Large intestine (tissue), 3 donors: Measurements from ENCODE around the gene DPH7. TPM values are rescaled to one million over a fixed set of nuclear protein-coding genes. Genes with fewer than 3 reads are reported as not detected.

ENCODE experiments used
- DNase-seq, 2 donors: peaks; one replicate each; pipeline versions ENCODE4 v3.0.0 to v3.0.0-alpha.2; 2013
- H3K27ac ChIP-seq: one replicate; pipeline ENCODE4 v1.5.1; 2013; ENCODE audit warnings: low read length
- H3K27me3 ChIP-seq: 2 replicates; pipeline ENCODE4 v1.6.1; 2013; ENCODE audit warnings: low read length; ENCODE audit not compliant: control insufficient read depth, insufficient read depth
- H3K36me3 ChIP-seq: 2 replicates; pipeline ENCODE4 v1.6.1; 2013; ENCODE audit warnings: low read length; ENCODE audit not compliant: control insufficient read depth, insufficient read depth
- H3K4me1 ChIP-seq: one replicate; pipeline ENCODE4 v1.6.1; 2013; ENCODE audit warnings: low read length; ENCODE audit not compliant: control insufficient read depth, insufficient read depth
- H3K4me3 ChIP-seq: one replicate; pipeline ENCODE4 v1.5.1; 2013; ENCODE audit warnings: low read length
- H3K9me3 ChIP-seq: one replicate; pipeline ENCODE4 v1.6.1; 2013; ENCODE audit warnings: mild to moderate bottlenecking, low read depth, low read length, moderate library complexity; ENCODE audit not compliant: control insufficient read depth
- WGBS: methylation state at CpG from one replicate; pipeline ENCODE4 v1.1.5; 2013; ENCODE audit warnings: low lambda C conversion rate; ENCODE audit not compliant: insufficient coverage; 5-methylcytosine and 5-hydroxymethylcytosine counted together
- polyA plus RNA-seq: library from polyadenylated mRNA; unstranded; fragments of 120-200 nt; gene quantifications from one replicate; pipeline ENCODE4 v1.2.1, GENCODE V29; 2013

The DPH7 gene
- polyA plus RNA-seq, 1 donor: 42.2 TPM

DNA sequence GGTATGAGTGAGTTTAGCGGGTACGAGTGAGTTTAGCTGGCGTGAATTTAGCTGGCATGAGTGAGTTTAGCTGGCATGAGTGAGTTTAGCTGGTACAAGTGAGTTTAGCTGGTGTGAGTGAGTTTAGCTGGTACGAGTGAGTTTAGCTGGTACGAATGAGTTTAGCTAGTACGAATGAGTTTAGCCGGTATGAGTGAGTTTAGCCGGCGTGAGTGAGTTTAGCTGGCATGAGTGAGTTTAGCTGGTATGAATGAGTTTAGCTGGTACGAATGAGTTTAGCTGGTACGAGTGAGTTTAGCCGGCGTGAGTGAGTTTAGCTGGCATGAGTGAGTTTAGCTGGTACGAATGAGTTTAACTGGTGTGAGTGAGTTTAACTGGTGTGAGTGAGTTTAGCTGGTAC lies 69.5 kb downstream of the DPH7 start:
- WGBS: 97% methylated on average over 5 of the region's 14 CpGs

DNA sequence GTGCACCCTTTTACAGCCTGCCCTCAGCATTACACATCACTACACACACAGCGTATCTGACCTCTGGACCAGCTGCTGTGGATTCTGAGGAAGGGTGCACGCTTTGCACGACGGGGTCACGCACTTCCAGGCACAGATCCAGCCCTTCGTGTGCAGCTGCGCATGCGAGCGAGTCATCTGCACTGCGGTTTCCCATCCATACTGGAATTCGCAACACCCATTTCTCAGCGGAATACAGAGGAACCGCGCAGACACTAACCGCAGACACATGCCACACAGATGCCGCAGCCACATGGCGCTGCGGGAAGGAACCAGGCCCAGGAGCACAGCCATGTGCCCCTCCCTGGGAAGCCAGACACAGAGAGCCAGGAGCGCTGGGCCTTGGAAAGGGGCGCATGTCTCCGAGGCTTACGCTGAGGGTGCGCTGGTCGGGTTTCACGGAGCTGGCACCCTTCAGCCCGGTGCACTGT lies 72.0 kb downstream of the DPH7 start:
- Histone ChIP-seq H3K27ac (no peak overlapping the region), H3K4me3 (no peak overlapping the region), H3K4me1 (peaks cover under 1% of the 10 kb centered on the region), H3K9me3 (peaks cover 12% of the 10 kb centered on the region), H3K27me3 (no peaks in the 10 kb centered on the region), H3K36me3 (no peaks in the 10 kb centered on the region)
- WGBS: no CpG with 5 or more reads among the region's 26 CpGs
- no peak for DNase-seq

More for the DNA sequence above, 69.5 kb downstream of the DPH7 start:
- Histone ChIP-seq H3K27ac (no peak overlapping the region), H3K27me3 (no peaks in the 10 kb centered on the region), H3K9me3 (peaks cover 7% of the 10 kb centered on the region), H3K36me3 (no peaks in the 10 kb centered on the region), H3K4me3 (no peak overlapping the region), H3K4me1 (peaks cover 4% of the 10 kb centered on the region)
- no peak for DNase-seq

DNA sequence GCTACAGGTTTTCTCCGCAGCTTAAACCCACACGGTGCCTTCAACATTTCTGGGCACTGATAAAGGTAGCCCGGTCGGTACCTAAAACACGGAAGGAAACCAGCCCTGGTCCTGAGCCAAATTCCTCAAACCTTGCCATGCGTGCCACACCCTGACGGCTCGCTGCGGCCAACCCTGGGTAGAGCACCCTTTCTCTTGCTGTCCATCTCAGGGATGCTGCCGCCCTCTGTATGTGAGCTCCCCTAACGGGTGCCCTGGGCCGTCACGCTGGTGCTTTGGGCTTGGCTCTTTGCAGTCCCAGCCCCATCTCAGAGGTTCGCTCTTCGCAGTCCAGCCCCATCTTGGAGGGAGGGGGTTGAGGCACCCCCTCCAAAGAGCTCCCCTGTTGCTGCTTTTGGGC lies 72.5 kb downstream of the DPH7 start:
- no peak for DNase-seq
- no CpG with 5 or more reads among the region's 15 CpGs for WGBS
- Histone ChIP-seq H3K4me1 (no peaks in the 10 kb centered on the region), H3K36me3 (no peaks in the 10 kb centered on the region), H3K4me3 (no peak overlapping the region), H3K27ac (no peak overlapping the region), H3K27me3 (no peaks in the 10 kb centered on the region), H3K9me3 (peaks cover 13% of the 10 kb centered on the region)

DNA sequence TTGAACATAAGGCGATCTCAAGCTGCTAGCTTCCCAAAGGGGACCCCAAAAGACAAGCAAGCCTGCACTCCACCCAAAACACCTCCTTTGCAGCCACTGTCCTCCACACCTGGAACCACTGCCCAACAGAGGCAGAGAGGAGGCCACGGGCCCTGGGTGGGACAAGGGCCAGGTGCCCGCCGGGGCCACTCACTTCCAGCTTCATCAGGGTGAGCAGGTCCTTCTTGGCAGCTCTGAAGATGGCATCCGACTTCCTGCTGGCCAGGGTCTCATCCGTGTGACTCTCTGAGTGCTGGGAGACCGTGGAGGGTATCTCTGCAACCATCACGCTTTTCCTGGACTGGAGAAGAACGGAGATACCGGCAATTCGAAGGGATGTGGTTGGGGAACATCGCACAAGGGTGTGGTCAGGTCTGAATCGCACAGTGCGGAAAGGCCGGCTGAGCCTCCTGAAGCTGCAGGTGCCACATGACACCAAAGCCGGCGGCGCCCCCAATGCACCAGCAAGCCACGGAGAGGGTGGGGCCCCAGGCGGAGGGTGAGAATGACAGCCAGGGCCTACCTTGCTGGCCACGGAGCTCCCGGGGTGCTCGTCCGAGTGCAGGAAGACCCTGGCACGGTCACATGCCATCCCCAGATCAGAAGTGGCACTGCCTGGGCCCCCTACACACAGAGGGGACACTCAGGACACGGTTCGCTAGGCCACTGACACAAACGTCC lies 73.1 kb downstream of the DPH7 start:
- DNase-seq: no peak
- H3K4me1 ChIP-seq: no peaks in the 10 kb centered on the region
- no CpG with 5 or more reads among the region's 28 CpGs for WGBS
- H3K27me3 ChIP-seq: no peaks in the 10 kb centered on the region
- H3K27ac ChIP-seq: no peak overlapping the region
- no peaks in the 10 kb centered on the region for H3K36me3 ChIP-seq
- H3K4me3 ChIP-seq: no peak overlapping the region
- peaks cover 20% of the 10 kb centered on the region for H3K9me3 ChIP-seq

Other genes with a start within 250 kb of the DPH7 start
- 36.5 TPM for gene EXD3, start 155.8 kb downstream of the DPH7 start, polyA plus RNA-seq
- 11.8 TPM for gene NOXA1, start 155.5 kb downstream of the DPH7 start, polyA plus RNA-seq
- 14.2 TPM for gene ENTPD8, start 137.6 kb downstream of the DPH7 start, polyA plus RNA-seq
- 33.4 TPM for gene NSMF, start 119.6 kb downstream of the DPH7 start, polyA plus RNA-seq
- 7.2 TPM for gene PNPLA7, start 28.5 kb downstream of the DPH7 start, polyA plus RNA-seq
- gene MRPL41, start 27.0 kb downstream of the DPH7 start, polyA plus RNA-seq: 30.5 TPM
- gene ZMYND19, start 11.6 kb upstream of the DPH7 start, polyA plus RNA-seq: 20.1 TPM
- gene ARRDC1, start 26.8 kb upstream of the DPH7 start, polyA plus RNA-seq: 59.8 TPM
- gene EHMT1, start 40.1 kb upstream of the DPH7 start, polyA plus RNA-seq: 38.7 TPM